Measurements from ENCODE around the gene TRIM52. TPM values are rescaled to one million over a fixed set of nuclear protein-coding genes. Genes with fewer than 3 reads are reported as not detected.

TRIM52 gene
- total and polyA plus RNA-seq, 2 of the 13 experiments (the other 11 are each of a cell fraction or from before 2014, with no cell fraction given) = 7.2 to 11.6 TPM

DNA sequence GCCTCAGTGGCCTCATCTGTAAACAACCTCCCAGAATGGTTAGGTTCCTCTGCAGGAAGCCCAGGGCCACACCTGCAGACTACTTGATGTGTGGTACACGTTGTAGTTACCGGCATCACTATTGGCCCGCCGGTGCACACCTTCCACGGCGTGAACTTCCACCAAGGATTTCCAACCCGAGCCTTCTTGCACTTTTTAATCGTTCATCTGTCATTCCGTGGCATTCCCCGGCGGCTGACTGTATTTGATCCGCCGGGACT lies 43.2 kb downstream of the TRIM52 start (continued):
- TF ChIP-seq ZNF83 (CRISPR knock-in tag; IDR thresholded peaks at IDR 0.05; ENCODE audit: borderline replicate concordance) = no peak
- TF ChIP-seq SMAD9 (CRISPR knock-in tag; IDR thresholded peaks at IDR 0.05) = no peak
- no peak for TF ChIP-seq ELF1 (CRISPR knock-in tag; IDR thresholded peaks at IDR 0.05)
- TF ChIP-seq ZNF20 (CRISPR knock-in tag; IDR thresholded peaks at IDR 0.05) = no peak
- TF ChIP-seq, protein P1, sequence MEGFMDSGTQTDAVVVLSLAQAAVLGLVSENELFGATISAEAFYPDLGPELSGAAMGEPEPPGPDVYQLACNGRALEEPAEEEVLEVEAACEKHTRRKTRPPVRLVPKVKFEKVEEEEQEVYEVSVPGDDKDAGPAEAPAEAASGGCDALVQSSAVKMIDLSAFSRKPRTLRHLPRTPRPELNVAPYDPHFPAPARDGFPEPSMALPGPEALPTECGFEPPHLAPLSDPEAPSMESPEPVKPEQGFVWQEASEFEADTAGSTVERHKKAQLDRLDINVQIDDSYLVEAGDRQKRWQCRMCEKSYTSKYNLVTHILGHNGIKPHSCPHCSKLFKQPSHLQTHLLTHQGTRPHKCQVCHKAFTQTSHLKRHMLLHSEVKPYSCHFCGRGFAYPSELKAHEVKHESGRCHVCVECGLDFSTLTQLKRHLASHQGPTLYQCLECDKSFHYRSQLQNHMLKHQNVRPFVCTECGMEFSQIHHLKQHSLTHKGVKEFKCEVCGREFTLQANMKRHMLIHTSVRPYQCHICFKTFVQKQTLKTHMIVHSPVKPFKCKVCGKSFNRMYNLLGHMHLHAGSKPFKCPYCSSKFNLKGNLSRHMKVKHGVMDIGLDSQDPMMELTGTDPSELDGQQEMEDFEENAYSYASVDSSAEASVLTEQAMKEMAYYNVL (CRISPR knock-in tag; IDR thresholded peaks at IDR 0.05; ENCODE audit: borderline replicate concordance) = no peak
- TF ChIP-seq FOXA1 (IDR thresholded peaks at IDR 0.05) = no peak
- 0 out of 2 replicates have a peak, but pooled peaks have one; percentile 40 for TF ChIP-seq FOXA1 (CRISPR knock-in tag; IDR thresholded peaks at IDR 0.05)
- no peak for TF ChIP-seq EP300 (IDR thresholded peaks at IDR 0.05; ENCODE audit: low read depth in 2 of 2, low read length in 2 of 2)
- TF ChIP-seq EP300 (CRISPR knock-in tag; IDR thresholded peaks at IDR 0.05; ENCODE audit: borderline replicate concordance) = no peak
- TF ChIP-seq, protein P2, sequence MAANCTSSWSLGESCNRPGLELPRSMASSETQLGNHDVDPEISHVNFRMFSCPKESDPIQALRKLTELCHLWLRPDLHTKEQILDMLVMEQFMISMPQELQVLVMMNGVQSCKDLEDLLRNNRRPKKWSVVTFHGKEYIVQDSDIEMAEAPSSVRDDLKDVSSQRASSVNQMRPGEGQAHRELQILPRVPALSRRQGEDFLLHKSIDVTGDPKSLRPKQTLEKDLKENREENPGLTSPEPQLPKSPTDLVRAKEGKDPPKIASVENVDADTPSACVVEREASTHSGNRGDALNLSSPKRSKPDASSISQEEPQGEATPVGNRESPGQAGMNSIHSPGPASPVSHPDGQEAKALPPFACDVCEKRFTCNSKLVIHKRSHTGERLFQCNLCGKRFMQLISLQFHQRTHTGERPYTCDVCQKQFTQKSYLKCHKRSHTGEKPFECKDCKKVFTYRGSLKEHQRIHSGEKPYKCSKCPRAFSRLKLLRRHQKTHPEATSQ (CRISPR knock-in tag; IDR thresholded peaks at IDR 0.05; ENCODE audit: borderline replicate concordance) = no peak
- TF ChIP-seq ZNF354B (CRISPR knock-in tag; IDR thresholded peaks at IDR 0.05) = no peak
- no peak for TF ChIP-seq ZNF598 (CRISPR knock-in tag; IDR thresholded peaks at IDR 0.05; ENCODE audit: borderline replicate concordance)
- TF ChIP-seq, protein P3, sequence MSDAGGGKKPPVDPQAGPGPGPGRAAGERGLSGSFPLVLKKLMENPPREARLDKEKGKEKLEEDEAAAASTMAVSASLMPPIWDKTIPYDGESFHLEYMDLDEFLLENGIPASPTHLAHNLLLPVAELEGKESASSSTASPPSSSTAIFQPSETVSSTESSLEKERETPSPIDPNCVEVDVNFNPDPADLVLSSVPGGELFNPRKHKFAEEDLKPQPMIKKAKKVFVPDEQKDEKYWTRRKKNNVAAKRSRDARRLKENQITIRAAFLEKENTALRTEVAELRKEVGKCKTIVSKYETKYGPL (CRISPR knock-in tag; IDR thresholded peaks at IDR 0.05) = no peak
- TF ChIP-seq SSRP1 (CRISPR knock-in tag; IDR thresholded peaks at IDR 0.05) = peak; percentile 98; the same call in 1 of the 2 replicates
- no peak for TF ChIP-seq FOXP1 (IDR thresholded peaks at IDR 0.05)
- no peak for TF ChIP-seq FOXP1 (CRISPR knock-in tag; IDR thresholded peaks at IDR 0.05)
- no peak for TF ChIP-seq ZNF614 (CRISPR knock-in tag; IDR thresholded peaks at IDR 0.05; ENCODE audit: borderline replicate concordance)
- TF ChIP-seq, protein P4, sequence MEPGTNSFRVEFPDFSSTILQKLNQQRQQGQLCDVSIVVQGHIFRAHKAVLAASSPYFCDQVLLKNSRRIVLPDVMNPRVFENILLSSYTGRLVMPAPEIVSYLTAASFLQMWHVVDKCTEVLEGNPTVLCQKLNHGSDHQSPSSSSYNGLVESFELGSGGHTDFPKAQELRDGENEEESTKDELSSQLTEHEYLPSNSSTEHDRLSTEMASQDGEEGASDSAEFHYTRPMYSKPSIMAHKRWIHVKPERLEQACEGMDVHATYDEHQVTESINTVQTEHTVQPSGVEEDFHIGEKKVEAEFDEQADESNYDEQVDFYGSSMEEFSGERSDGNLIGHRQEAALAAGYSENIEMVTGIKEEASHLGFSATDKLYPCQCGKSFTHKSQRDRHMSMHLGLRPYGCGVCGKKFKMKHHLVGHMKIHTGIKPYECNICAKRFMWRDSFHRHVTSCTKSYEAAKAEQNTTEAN (CRISPR knock-in tag; conservative IDR thresholded peaks at IDR 0.05) = no peak
- no peak for TF ChIP-seq HCFC1 (IDR thresholded peaks at IDR 0.05; ENCODE audit: low read depth, low read length)
- TF ChIP-seq ZZZ3 (CRISPR knock-in tag; IDR thresholded peaks at IDR 0.05; ENCODE audit: borderline replicate concordance) = no peak
- TF ChIP-seq ZFX (CRISPR knock-in tag; IDR thresholded peaks at IDR 0.05; ENCODE audit: low read depth) = peak; percentile 15; the same call in 1 of the 2 replicates

Measured in HepG2 (cell line).